Fibroblast of mammary gland (primary cell): ENCODE results near the gene EN1.

Experiments used
- DNase-seq: peaks from one replicate; pipeline ENCODE4 v3.0.0-alpha.2; 2010; ENCODE audit warnings: low read depth
- H3K4me3 ChIP-seq: 2 replicates; pipeline ENCODE4 v1.5.1; 2011; ENCODE audit warnings: low read depth, mild to moderate bottlenecking, low read length, moderate library complexity; ENCODE audit not compliant: control insufficient read depth
- TF ChIP-seq, protein P1 (sequence below): conservative IDR thresholded peaks from 2 replicates; pipeline ENCODE4 v1.5.1; 2011; ENCODE audit warnings: low read depth, low read length, inconsistent platforms; ENCODE audit not compliant: control insufficient read depth, insufficient read depth

Gene EN1

DNA sequence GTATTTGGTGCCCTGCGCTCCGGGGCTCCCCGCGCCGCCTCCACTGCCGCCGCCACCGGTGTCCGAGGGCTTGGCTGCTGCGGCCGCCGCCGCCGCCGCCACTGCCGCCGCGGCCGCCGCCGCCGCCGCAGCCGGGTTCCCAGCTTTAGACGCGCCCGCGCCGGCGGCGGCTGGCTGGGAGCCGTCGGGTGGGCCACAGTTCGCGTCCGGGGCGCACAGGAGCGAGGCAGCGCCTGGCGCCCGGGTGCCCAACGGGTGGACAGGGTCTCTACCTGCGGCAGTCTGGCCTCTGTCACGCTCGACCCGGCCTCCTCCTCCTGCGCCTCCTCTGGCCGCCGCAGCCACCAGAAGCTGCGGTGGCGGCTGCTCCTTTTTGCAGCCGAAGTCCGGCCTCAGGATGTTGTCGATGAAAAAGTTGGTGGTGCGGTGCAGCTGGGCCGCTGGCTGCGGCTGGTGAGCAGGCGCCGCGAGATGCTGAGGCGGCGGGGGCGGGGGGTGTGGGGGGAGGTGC is 951 bp downstream of the EN1 start:
- DNase-seq: peak; percentile 47
- H3K4me3 ChIP-seq: peak overlapping the region; percentile 84
- TF ChIP-seq, protein P1, sequence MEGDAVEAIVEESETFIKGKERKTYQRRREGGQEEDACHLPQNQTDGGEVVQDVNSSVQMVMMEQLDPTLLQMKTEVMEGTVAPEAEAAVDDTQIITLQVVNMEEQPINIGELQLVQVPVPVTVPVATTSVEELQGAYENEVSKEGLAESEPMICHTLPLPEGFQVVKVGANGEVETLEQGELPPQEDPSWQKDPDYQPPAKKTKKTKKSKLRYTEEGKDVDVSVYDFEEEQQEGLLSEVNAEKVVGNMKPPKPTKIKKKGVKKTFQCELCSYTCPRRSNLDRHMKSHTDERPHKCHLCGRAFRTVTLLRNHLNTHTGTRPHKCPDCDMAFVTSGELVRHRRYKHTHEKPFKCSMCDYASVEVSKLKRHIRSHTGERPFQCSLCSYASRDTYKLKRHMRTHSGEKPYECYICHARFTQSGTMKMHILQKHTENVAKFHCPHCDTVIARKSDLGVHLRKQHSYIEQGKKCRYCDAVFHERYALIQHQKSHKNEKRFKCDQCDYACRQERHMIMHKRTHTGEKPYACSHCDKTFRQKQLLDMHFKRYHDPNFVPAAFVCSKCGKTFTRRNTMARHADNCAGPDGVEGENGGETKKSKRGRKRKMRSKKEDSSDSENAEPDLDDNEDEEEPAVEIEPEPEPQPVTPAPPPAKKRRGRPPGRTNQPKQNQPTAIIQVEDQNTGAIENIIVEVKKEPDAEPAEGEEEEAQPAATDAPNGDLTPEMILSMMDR: no peak

DNA sequence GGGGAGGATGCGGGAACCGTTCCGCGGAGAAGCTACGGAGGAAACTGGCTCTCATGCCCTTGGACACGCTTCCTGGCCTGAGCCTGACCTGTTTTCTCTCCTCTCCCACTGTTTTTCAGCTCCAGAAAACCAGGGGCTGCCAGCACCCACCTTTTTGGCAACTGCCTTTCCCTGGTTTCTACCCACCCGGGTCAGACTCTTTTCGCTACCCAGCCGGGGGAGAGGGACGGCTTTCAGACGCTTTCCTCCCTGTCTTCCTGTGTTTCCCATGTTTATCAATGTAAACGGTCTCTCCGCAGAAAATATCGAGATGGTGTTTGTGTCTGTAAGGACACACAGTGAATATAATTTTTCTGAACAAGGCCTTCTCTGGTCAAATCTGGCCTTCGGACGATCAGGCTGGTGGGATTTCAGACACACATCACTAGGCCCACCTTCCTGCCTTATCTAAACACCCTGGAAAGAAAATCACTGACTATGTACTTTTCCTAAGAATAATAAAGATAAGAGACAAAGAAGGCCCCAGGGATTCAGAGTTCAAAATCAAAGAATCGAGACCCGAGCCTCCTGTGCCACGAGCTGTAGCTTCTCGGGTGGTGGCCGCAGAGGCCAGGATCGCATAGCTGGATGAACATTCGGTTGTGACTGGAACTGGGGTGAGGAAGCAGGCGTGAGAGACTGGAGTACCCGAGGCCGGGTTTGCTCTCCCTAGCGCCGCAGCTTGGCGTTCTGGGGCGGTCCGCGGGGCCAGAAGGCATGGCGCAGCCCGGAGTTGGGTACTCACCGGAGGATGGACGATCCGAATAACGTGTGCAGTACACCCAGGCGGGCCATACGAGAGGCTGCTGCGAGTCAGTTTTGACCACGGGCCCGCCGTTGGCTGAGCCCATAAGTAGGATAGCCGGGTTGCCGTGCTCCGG is 1.7 kb downstream of the EN1 start:
- H3K4me3 ChIP-seq: peak overlapping the region; percentile 84
- DNase-seq: no peak

DNA sequence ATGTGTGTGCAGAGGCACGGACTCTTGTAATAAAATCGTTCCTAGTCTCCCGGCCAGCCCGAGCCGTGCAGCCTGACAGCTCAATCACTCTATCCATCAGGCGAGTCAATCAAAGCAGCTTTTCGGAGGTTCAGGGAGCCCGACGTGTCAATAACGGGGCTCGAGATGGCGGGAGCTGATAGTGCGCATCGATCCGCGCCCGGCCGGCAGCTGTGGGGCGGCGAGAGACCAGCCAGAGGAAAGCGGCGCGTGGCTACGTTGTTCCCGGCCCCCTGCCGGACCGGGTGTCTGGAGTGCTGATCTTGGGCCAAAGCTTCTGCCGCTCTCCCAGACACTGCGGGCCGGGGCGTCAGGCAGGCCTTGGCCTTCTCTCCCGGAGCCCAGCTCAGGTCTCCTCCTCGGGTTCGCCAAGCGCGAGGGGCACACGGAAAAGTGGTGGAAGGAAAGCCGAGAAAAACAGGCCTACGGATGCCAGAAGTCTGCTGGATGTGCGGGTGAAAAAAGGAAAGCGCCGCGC is 2.4 kb downstream of the EN1 start:
- TF ChIP-seq, protein P1: no peak
- peak overlapping the region; percentile 84 for H3K4me3 ChIP-seq
- DNase-seq: no peak

More for the DNA sequence above, 1.7 kb downstream of the EN1 start:
- TF ChIP-seq, protein P1: no peak

DNA sequence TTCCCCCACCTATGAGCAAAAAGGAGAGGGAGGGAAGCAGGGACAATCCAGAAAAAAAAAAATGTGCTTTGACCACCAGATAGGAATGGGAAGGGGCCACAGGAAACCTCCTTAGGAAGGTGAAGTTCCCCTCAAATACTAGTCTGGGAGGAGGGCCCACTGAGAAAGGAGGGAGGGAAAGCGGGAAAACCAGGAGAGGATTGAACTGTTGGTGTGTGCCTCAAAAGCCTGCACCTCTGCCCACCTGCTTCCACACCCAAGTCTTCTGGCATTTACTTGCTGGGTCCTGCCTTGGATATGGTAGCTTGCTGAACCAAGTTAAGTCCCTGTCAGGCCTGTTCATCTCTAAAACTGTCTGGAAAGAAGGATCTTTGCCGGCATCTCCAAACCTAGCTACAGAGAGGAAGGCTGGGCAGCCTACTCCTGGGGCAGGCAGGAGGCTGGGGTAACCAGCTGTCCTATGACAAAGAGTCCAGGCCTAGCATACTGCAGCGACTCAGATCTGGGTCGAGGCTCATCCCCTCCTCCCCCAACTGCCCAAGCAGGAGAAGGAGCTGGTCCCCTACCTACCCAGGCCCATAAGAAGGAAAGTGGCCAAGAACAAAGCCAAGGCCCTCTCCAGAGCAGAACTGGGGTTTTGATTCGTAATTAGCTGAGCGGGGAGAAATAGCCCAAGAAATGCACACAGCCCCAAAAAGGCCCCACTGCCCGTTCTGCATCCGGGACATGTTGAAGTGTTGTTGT is 3.0 kb downstream of the EN1 start:
- H3K4me3 ChIP-seq: peak overlapping the region; percentile 84
- TF ChIP-seq, protein P1: no peak
- peak; percentile 62 for DNase-seq

DNA sequence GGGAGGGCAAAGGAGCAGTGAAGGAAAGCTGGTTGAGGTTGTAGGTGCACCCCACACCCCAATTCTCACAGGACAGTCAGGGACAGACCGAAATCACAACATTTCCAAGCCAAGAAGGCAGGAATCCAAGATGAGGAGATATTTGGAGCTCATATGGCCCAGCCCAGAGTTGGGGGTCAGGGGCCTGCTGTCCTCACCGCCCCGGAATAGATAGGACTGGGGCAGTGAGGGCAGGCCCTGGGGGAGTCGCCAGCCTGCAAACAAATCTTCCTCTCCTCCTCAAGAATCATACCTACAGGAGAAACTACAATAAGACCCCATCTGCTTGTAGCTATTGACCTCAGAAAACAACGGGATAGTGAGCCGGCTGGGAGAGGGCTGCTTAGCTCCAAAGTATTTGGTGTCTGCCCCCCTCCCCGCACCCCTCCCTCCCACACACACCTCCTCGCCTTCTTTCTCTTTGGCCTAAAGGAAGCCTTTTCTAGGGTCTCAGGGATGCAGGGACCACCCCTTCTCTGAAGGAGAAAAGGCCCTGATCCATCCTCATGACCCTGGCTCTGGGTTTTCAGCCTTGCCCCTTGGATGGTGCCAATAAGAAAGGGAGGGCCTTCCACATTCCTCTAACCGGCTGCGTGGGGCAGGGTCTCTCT is 3.8 kb downstream of the EN1 start:
- peak overlapping the region; percentile 84 for H3K4me3 ChIP-seq
- TF ChIP-seq, protein P1: no peak
- no peak for DNase-seq
